HCT116 (cell line): ENCODE measurements around the gene PSMC6.

Experiments
- POLR2A ChIP-seq: IDR thresholded peaks from 2 replicates; pipeline ENCODE4 v1.7.0; 2011; ENCODE audit warnings: borderline replicate concordance; ENCODE audit not compliant: insufficient read depth, insufficient read length; ENCODE audit errors: extremely low read depth
- YY1 ChIP-seq: IDR thresholded peaks from 2 replicates; pipeline ENCODE4 v1.6.1; 2011; ENCODE audit warnings: low read length, low read depth, moderate library complexity, mild to moderate bottlenecking; ENCODE audit not compliant: insufficient replicate concordance; ENCODE audit errors: extremely low read depth

GRCh38 chr14:52700701-52701172 lies 6.3 kb upstream of the PSMC6 start:
- TF ChIP-seq POLR2A (no peak), YY1 (no peak)
